PC-9 (cell line): ENCODE measurements around the gene ALDH18A1. TPM values are rescaled to one million over a fixed set of nuclear protein-coding genes. Genes with fewer than 3 reads are reported as not detected.

Experiments
- BruUV-seq: library from RNA; stranded (reverse); fragments of 400-500 nt; replicated peaks from 2 replicates; lab custom pipeline; 2021; lab: Mats Ljungman, UMichigan
- CTCF ChIA-PET: fragments of 300-600 bp; sonication (Branson Sonifier 250); formaldehyde crosslinking; loops from one replicate; lab custom pipeline; 2022; ENCODE audit warnings: antibody characterized with exemption; lab: Charles Lee
- POLR2A ChIA-PET: fragments of 300-600 bp; sonication (Branson Sonifier 250); formaldehyde crosslinking; loops from one replicate; lab custom pipeline; 2022; ENCODE audit warnings: antibody characterized with exemption; ENCODE audit not compliant: unreplicated experiment; lab: Charles Lee
- DNase-seq, 2 experiments: peaks; one replicate each; pipeline versions ENCODE4 v3.0.0 to v3.0.0-alpha.2; 2015 to 2022; ENCODE audit warnings: mixed read lengths in 1 of 2
- H2AFZ ChIP-seq: fragments of 200-600 bp; sonication (generic); 2 replicates; pipeline ENCODE4 v1.8.1; 2017; ENCODE audit warnings: antibody characterized with exemption
- H3F3A ChIP-seq: fragments of 200-600 bp; sonication (generic); 2 replicates; pipeline ENCODE4 v1.8.1; 2017; ENCODE audit warnings: antibody characterized with exemption, mild to moderate bottlenecking, low read depth; ENCODE audit not compliant: insufficient read depth
- H3K27ac ChIP-seq: fragments of 200-600 bp; sonication (generic); 2 replicates; pipeline ENCODE4 v1.6.1; 2016; ENCODE audit warnings: mixed run types
- H3K27me3 ChIP-seq: fragments of 200-600 bp; sonication (generic); 2 replicates; pipeline ENCODE4 v1.6.1; 2016; ENCODE audit warnings: low read depth, mixed run types; ENCODE audit not compliant: insufficient read depth
- H3K36me3 ChIP-seq: fragments of 200-600 bp; sonication (generic); 2 replicates; pipeline ENCODE4 v1.6.1; 2016; ENCODE audit warnings: low read depth, mixed run types
- H3K4me1 ChIP-seq: fragments of 200-600 bp; sonication (generic); replicated peaks from 2 replicates; pipeline ENCODE4 v1.6.1; 2016; ENCODE audit warnings: mixed run types; ENCODE audit not compliant: insufficient read depth
- H3K4me2 ChIP-seq: fragments of 200-600 bp; sonication (generic); 2 replicates; pipeline ENCODE4 v1.6.1; 2017; ENCODE audit warnings: mixed run types
- H3K4me3 ChIP-seq: fragments of 200-600 bp; sonication (generic); 2 replicates; pipeline ENCODE4 v1.6.1; 2016; ENCODE audit warnings: mixed run types
- H3K79me2 ChIP-seq: fragments of 200-600 bp; sonication (generic); 2 replicates; pipeline ENCODE4 v1.6.1; 2017; ENCODE audit warnings: low read depth, mixed run types
- H3K9me2 ChIP-seq: fragments of 200-600 bp; sonication (generic); 2 replicates; pipeline ENCODE4 v1.8.1; 2017; ENCODE audit warnings: mild to moderate bottlenecking; ENCODE audit not compliant: insufficient read depth
- H3K9me3 ChIP-seq: fragments of 200-600 bp; sonication (generic); 2 replicates; pipeline ENCODE4 v1.8.1; 2016; ENCODE audit warnings: low read depth; ENCODE audit not compliant: insufficient read depth
- H4K20me1 ChIP-seq: fragments of 200-600 bp; sonication (generic); 2 replicates; pipeline ENCODE4 v1.8.1; 2017; ENCODE audit not compliant: insufficient read depth
- CTCF ChIP-seq: fragments of 200-600 bp; sonication (generic); conservative IDR thresholded peaks from 2 replicates; pipeline ENCODE4 v1.6.1; 2017; ENCODE audit warnings: mixed run types, antibody characterized with exemption, mild to moderate bottlenecking, moderate library complexity
- EZH2 ChIP-seq: fragments of 200-600 bp; sonication (generic); IDR thresholded peaks from 2 replicates; pipeline ENCODE4 v1.8.0; 2017; ENCODE audit warnings: antibody characterized with exemption, low read depth
- intact Hi-C: fragments of 100-400 bp; cut with micrococcal nuclease; formaldehyde crosslinking; loops from one replicate; pipeline ENCODE4 v1.10.0; 2022; ENCODE audit not compliant: unreplicated experiment
- total RNA-seq: library from RNA; stranded (reverse); gene quantifications from 2 replicates; pipeline ENCODE4 v1.2.3, GENCODE V29; 2021

ALDH18A1 gene
- total RNA-seq, 1 experiment from 2014 or later, result 35.3 TPM

GRCh38 chr10:95664543-95664942 is 8.0 kb upstream of the ALDH18A1 start:
- no peaks in the 10 kb centered on the region for H3K9me3 ChIP-seq
- TF ChIP-seq CTCF, result no peak
- TF ChIP-seq EZH2, result no peak
- H3K27ac ChIP-seq, result no peak overlapping the region
- H3K79me2 ChIP-seq, result no peaks in the 10 kb centered on the region
- no peak for DNase-seq
- H2AFZ ChIP-seq, result no peak overlapping the region
- no peaks in the 10 kb centered on the region for H3K9me2 ChIP-seq
- no peaks in the 10 kb centered on the region for H3K27me3 ChIP-seq
- intact Hi-C loops, result no loop called here
- H3K36me3 ChIP-seq, result peaks cover 4% of the 10 kb centered on the region; the same call in 1 of the 2 replicates
- H3K4me2 ChIP-seq, result no peak overlapping the region
- H3K4me3 ChIP-seq, result no peak overlapping the region
- no TSS peak for BruUV-seq
- ChIA-PET CTCF (no interaction called here), POLR2A (no interaction called here)
- no peaks in the 10 kb centered on the region for H4K20me1 ChIP-seq
- no peaks in the 10 kb centered on the region for H3F3A ChIP-seq
- no peaks in the 10 kb centered on the region for H3K4me1 ChIP-seq

GRCh38 chr10:95663496-95663895 is 7.0 kb upstream of the ALDH18A1 start:
- no peaks in the 10 kb centered on the region for H3F3A ChIP-seq
- no peaks in the 10 kb centered on the region for H3K9me2 ChIP-seq
- H3K4me2 ChIP-seq, result no peak overlapping the region
- no peak overlapping the region for H3K4me3 ChIP-seq
- no peaks in the 10 kb centered on the region for H3K4me1 ChIP-seq
- TF ChIP-seq EZH2, result no peak
- no peak for TF ChIP-seq CTCF
- H3K27me3 ChIP-seq, result no peaks in the 10 kb centered on the region
- CTCF ChIA-PET, result no interaction called here
- DNase-seq, result no peak
- H4K20me1 ChIP-seq, result no peaks in the 10 kb centered on the region
- no peaks in the 10 kb centered on the region for H3K36me3 ChIP-seq
- H3K9me3 ChIP-seq, result no peaks in the 10 kb centered on the region
- POLR2A ChIA-PET, result no interaction called here
- H3K27ac ChIP-seq, result no peak overlapping the region
- intact Hi-C loops, result no loop called here
- no peak overlapping the region for H2AFZ ChIP-seq
- BruUV-seq, result no TSS peak
- H3K79me2 ChIP-seq, result no peaks in the 10 kb centered on the region

GRCh38 chr10:95661818-95662217 is 5.3 kb upstream of the ALDH18A1 start:
- Histone ChIP-seq H3K4me3 (no peak overlapping the region), H3K79me2 (no peaks in the 10 kb centered on the region), H3K27ac (no peak overlapping the region), H3K4me1 (no peaks in the 10 kb centered on the region), H3K9me3 (no peaks in the 10 kb centered on the region), H2AFZ (no peak overlapping the region), H3K4me2 (no peak overlapping the region), H3F3A (no peaks in the 10 kb centered on the region), H3K9me2 (no peaks in the 10 kb centered on the region), H3K27me3 (no peaks in the 10 kb centered on the region), H3K36me3 (no peaks in the 10 kb centered on the region), H4K20me1 (no peaks in the 10 kb centered on the region)
- POLR2A ChIA-PET, result no interaction called here
- no peak for TF ChIP-seq EZH2
- no peak for TF ChIP-seq CTCF
- intact Hi-C loops, result no loop called here
- CTCF ChIA-PET, result no interaction called here
- DNase-seq, result no peak
- no TSS peak for BruUV-seq
